Fibroblast of lung (primary cell): Measurements from ENCODE around the gene MAGEB2. TPM values are rescaled to one million over a fixed set of nuclear protein-coding genes. Genes with fewer than 3 reads are reported as not detected.

Experiments used
- DNase-seq, 2 donors: peaks; one replicate each; pipeline versions ENCODE4 v3.0.0 to v3.0.0-alpha.2; 2010; ENCODE audit warnings: low read depth in 2 of 2
- H2AFZ ChIP-seq: 2 replicates; pipeline ENCODE4 v1.5.1; 2012; ENCODE audit warnings: low read length, control low read depth, inconsistent platforms
- H3K27ac ChIP-seq: 2 replicates; pipeline ENCODE4 v1.5.1; 2011; ENCODE audit warnings: low read length, control low read depth; ENCODE audit not compliant: insufficient read depth
- H3K27me3 ChIP-seq: 2 replicates; pipeline ENCODE4 v1.5.1; 2011; ENCODE audit warnings: mild to moderate bottlenecking, low read length; ENCODE audit not compliant: control insufficient read depth, insufficient read depth
- H3K36me3 ChIP-seq: 2 replicates; pipeline ENCODE4 v1.5.1; 2011; ENCODE audit warnings: low read length; ENCODE audit not compliant: control insufficient read depth, insufficient read depth
- H3K4me1 ChIP-seq: 2 replicates; pipeline ENCODE4 v1.5.1; 2011; ENCODE audit warnings: low read length; ENCODE audit not compliant: control insufficient read depth, insufficient read depth; ENCODE audit errors: extremely low read depth
- H3K4me2 ChIP-seq: 2 replicates; pipeline ENCODE4 v1.5.1; 2011; ENCODE audit warnings: low read length, control low read depth; ENCODE audit not compliant: insufficient read depth; ENCODE audit errors: extremely low read depth
- H3K4me3 ChIP-seq, 4 experiments: fragments of 200-600 bp in 1 of 4; sonication (generic) in 1 of 4; replicated peaks in 1 of 4; 2 replicates each; pipeline ENCODE4 v1.5.1; 2011 to 2016; ENCODE audit warnings: low read length in 4 of 4, low read depth in 3 of 4, mild to moderate bottlenecking in 3 of 4, control low read depth in 2 of 4, inconsistent platforms in 1 of 4, mixed read lengths in 1 of 4; ENCODE audit not compliant: insufficient read depth in 1 of 4; ENCODE audit errors: control extremely low read depth in 1 of 4
- H3K79me2 ChIP-seq: 2 replicates; pipeline ENCODE4 v1.5.1; 2012; ENCODE audit warnings: mild to moderate bottlenecking, low read length, inconsistent platforms; ENCODE audit not compliant: control insufficient read depth, insufficient read depth
- H3K9ac ChIP-seq: 2 replicates; pipeline ENCODE4 v1.5.1; 2011; ENCODE audit warnings: mild to moderate bottlenecking, low read length, control low read depth; ENCODE audit not compliant: insufficient read depth
- H3K9me3 ChIP-seq: 2 replicates; pipeline ENCODE4 v1.5.1; 2012; ENCODE audit warnings: low read depth, low read length; ENCODE audit not compliant: control insufficient read depth, insufficient read depth
- H4K20me1 ChIP-seq: 2 replicates; pipeline ENCODE4 v1.5.1; 2011; ENCODE audit warnings: low read length; ENCODE audit not compliant: control insufficient read depth, insufficient read depth; ENCODE audit errors: extremely low read depth
- EZH2 ChIP-seq: IDR thresholded peaks from 2 replicates; pipeline ENCODE4 v1.5.1; 2012; ENCODE audit warnings: low read length, control low read depth, mild to moderate bottlenecking; ENCODE audit errors: missing control alignments
- polyA minus RNA-seq: library from RNA; depleted of rRNA, polyadenylated mRNA; stranded (reverse); fragments of >200 nt; gene quantifications from 2 replicates; pipeline ENCODE4 v1.2.3, GENCODE V29; 2011; ENCODE audit warnings: low replicate concordance
- polyA plus RNA-seq, 2 donors: library from polyadenylated mRNA; depleted of rRNA in 1 of 2; stranded (reverse) in 1 of 2; unstranded in 1 of 2; fragments of >200 nt; gene quantifications; 2 replicates each; pipeline ENCODE4 v1.2.1, GENCODE V29; 2011 to 2012; ENCODE audit warnings: missing spikeins in 1 of 2
- total RNA-seq: library from RNA; depleted of rRNA; stranded (reverse); fragments of >200 nt; gene quantifications from 2 replicates; pipeline ENCODE4 v1.2.1, GENCODE V29; 2014
- TF ChIP-seq, protein P1 (sequence below), 2 donors: IDR thresholded peaks in 1 of 2; conservative IDR thresholded peaks in 1 of 2; 1 replicate in 1 of 2; 2 replicates in 1 of 2; pipeline ENCODE4 v1.5.1; 2011 to 2012; ENCODE audit warnings: low read length in 2 of 2, control low read depth in 1 of 2, inconsistent platforms in 1 of 2, low read depth in 1 of 2, mild to moderate bottlenecking in 1 of 2

Gene MAGEB2, protein sequence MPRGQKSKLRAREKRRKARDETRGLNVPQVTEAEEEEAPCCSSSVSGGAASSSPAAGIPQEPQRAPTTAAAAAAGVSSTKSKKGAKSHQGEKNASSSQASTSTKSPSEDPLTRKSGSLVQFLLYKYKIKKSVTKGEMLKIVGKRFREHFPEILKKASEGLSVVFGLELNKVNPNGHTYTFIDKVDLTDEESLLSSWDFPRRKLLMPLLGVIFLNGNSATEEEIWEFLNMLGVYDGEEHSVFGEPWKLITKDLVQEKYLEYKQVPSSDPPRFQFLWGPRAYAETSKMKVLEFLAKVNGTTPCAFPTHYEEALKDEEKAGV
- total RNA-seq (not detected in 2 replicates), polyA plus RNA-seq (not detected in 2 replicates), polyA minus RNA-seq (not detected in 2 replicates)
- not detected in 2 replicates for polyA plus RNA-seq (2012)

DNA sequence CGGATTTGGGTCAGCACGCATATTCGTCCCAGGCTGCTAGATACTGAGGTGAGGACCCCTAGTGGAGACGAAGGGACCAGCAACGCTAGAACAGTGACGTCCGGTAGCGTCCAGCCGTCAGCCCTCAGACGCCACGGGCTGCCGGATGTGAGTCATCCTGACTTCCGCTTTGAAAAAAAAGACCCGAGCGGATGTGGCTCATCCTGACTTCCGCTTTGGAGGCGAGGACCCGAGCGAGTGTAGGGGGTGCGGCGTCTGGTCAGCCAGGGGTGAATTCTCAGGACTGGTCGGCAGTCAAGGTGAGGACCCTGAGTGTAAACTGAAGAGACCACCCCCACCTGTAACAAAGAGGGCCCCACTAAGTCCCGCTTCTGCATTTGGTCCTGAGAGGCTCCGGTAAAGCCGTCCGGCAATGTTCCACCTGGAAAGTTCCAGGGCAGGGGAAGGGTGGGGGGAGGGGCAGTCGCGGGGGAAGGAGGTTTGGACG is at the start of gene MAGEB2:
Gene MAGEB2 (plus strand): TSS at position 207 of the 487 bp plus-strand sequence. CDS start 3,018 bp downstream, outside the sequence.
- Histone ChIP-seq H3K36me3 (no peaks in the 10 kb centered on the region), H2AFZ (no peak within 1 kb of the TSS), H3K27me3 (no peaks in the 10 kb centered on the region), H3K4me1 (no peaks in the 10 kb centered on the region), H3K4me3 (no peak within 1 kb of the TSS), H4K20me1 (no peaks in the 10 kb centered on the region), H3K79me2 (no peaks in the 10 kb centered on the region), H3K9me3 (no peaks in the 10 kb centered on the region), H3K4me2 (no peak within 1 kb of the TSS), H3K9ac (no peak within 1 kb of the TSS), H3K27ac (no peak within 1 kb of the TSS)
- TF ChIP-seq EZH2 = no peak
- TF ChIP-seq, protein P1, sequence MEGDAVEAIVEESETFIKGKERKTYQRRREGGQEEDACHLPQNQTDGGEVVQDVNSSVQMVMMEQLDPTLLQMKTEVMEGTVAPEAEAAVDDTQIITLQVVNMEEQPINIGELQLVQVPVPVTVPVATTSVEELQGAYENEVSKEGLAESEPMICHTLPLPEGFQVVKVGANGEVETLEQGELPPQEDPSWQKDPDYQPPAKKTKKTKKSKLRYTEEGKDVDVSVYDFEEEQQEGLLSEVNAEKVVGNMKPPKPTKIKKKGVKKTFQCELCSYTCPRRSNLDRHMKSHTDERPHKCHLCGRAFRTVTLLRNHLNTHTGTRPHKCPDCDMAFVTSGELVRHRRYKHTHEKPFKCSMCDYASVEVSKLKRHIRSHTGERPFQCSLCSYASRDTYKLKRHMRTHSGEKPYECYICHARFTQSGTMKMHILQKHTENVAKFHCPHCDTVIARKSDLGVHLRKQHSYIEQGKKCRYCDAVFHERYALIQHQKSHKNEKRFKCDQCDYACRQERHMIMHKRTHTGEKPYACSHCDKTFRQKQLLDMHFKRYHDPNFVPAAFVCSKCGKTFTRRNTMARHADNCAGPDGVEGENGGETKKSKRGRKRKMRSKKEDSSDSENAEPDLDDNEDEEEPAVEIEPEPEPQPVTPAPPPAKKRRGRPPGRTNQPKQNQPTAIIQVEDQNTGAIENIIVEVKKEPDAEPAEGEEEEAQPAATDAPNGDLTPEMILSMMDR (conservative IDR thresholded peaks at IDR 0.05 in 1 of 2, IDR thresholded peaks at IDR 0.05 in 1 of 2; ENCODE audit: low read depth in 1 of 2, low read length in 2 of 2) = no peak
- no peak for DNase-seq

- no peaks in the 10 kb centered on the region for H3K4me1 ChIP-seq
- no peak overlapping the region for H2AFZ ChIP-seq
- no peaks in the 10 kb centered on the region for H4K20me1 ChIP-seq
- H3K9me3 ChIP-seq = no peaks in the 10 kb centered on the region
- H3K9ac ChIP-seq = no peak overlapping the region
- no peaks in the 10 kb centered on the region for H3K27me3 ChIP-seq
- H3K79me2 ChIP-seq = no peaks in the 10 kb centered on the region
- no peak overlapping the region for H3K27ac ChIP-seq
- no peak for DNase-seq
- H3K4me3 ChIP-seq = no peak overlapping the region
- no peak overlapping the region for H3K4me2 ChIP-seq
- no peaks in the 10 kb centered on the region for H3K36me3 ChIP-seq
- no peak for TF ChIP-seq EZH2
- TF ChIP-seq, protein P1 (conservative IDR thresholded peaks at IDR 0.05 in 1 of 2, IDR thresholded peaks at IDR 0.05 in 1 of 2; ENCODE audit: low read depth in 1 of 2, low read length in 2 of 2) = no peak
These were observed 44.5 kb upstream of the MAGEB2 start for GRCh38 chrX:30170900-30171299.

GRCh38 chrX:30181353-30181752 is 34.0 kb upstream of the MAGEB2 start:
- Histone ChIP-seq H3K4me3 (no peak overlapping the region), H3K79me2 (no peaks in the 10 kb centered on the region), H3K27ac (no peak overlapping the region), H3K4me1 (no peaks in the 10 kb centered on the region), H3K9ac (no peak overlapping the region), H3K36me3 (no peaks in the 10 kb centered on the region), H3K27me3 (no peaks in the 10 kb centered on the region), H3K4me2 (no peak overlapping the region), H3K9me3 (no peaks in the 10 kb centered on the region), H4K20me1 (no peaks in the 10 kb centered on the region), H2AFZ (no peak overlapping the region)
- no peak for DNase-seq
- TF ChIP-seq EZH2 = no peak
- TF ChIP-seq, protein P1 (conservative IDR thresholded peaks at IDR 0.05 in 1 of 2, IDR thresholded peaks at IDR 0.05 in 1 of 2; ENCODE audit: low read depth in 1 of 2, low read length in 2 of 2) = no peak
